WTC11 (cell line): ENCODE measurements around the gene FAM187B. TPM values are rescaled to one million over a fixed set of nuclear protein-coding genes. Genes with fewer than 3 reads are reported as not detected.

Experiments used
- ATAC-seq: fragments of 200-7000 bp; cut with Tn5 transposase; 2 replicates; pipeline ENCODE4 v1.10.0; 2021; ENCODE audit warnings: mild to moderate bottlenecking, moderate library complexity
- Bru-seq: library from RNA; stranded (reverse); fragments of 400-500 nt; gene quantifications from one replicate; lab custom pipeline; 2021; lab: Mats Ljungman, UMichigan
- CTCF ChIA-PET: fragments of 300-600 bp; sonication (Branson Sonifier 250); formaldehyde crosslinking; loops from one replicate; lab custom pipeline; 2021; ENCODE audit warnings: antibody characterized with exemption; lab: Charles Lee
- POLR2A ChIA-PET: fragments of 350-600 bp; sonication (Branson Sonifier 250); formaldehyde crosslinking; loops from one replicate; lab custom pipeline; 2021; ENCODE audit warnings: antibody characterized with exemption; lab: Charles Lee
- DNase-seq: peaks from one replicate; pipeline ENCODE4 v3.0.0; 2021; ENCODE audit warnings: low spot score
- H3K27ac Mint-ChIP-seq: 2 replicates; pipeline ENCODE4 v1.8.0; 2021; ENCODE audit warnings: mixed read lengths
- H3K27me3 Mint-ChIP-seq: 2 replicates; pipeline ENCODE4 v1.8.0; 2021; ENCODE audit warnings: low read depth, mild to moderate bottlenecking, moderate library complexity, mixed read lengths
- H3K36me3 Mint-ChIP-seq: 2 replicates; pipeline ENCODE4 v1.8.0; 2021; ENCODE audit warnings: mixed read lengths
- H3K4me1 Mint-ChIP-seq: 2 replicates; pipeline ENCODE4 v1.8.0; 2022; ENCODE audit warnings: mixed read lengths
- H3K4me3 Mint-ChIP-seq: 2 replicates; pipeline ENCODE4 v1.8.0; 2021; ENCODE audit warnings: mild to moderate bottlenecking, moderate library complexity, mixed read lengths
- H3K9me3 Mint-ChIP-seq: 2 replicates; pipeline ENCODE4 v1.8.0; 2021; ENCODE audit warnings: mixed read lengths
- ARID4B ChIP-seq: sonication (generic); formaldehyde crosslinking; IDR thresholded peaks from 2 replicates; pipeline ENCODE4 v1.8.0; 2023; ENCODE audit warnings: missing genetic modification reagents, mild to moderate bottlenecking, borderline replicate concordance
- CREB1 ChIP-seq: sonication (generic); formaldehyde crosslinking; IDR thresholded peaks from 2 replicates; pipeline ENCODE4 v1.8.0; 2023; ENCODE audit warnings: mild to moderate bottlenecking, missing genetic modification reagents
- E2F4 ChIP-seq: sonication (generic); formaldehyde crosslinking; IDR thresholded peaks from 2 replicates; pipeline ENCODE4 v1.8.1; 2022; ENCODE audit warnings: low read depth, mild to moderate bottlenecking, moderate library complexity, missing genetic modification reagents, borderline replicate concordance
- EMX1 ChIP-seq: fragments of 250-450 bp; sonication (Bioruptor Pico); IDR thresholded peaks from 2 replicates; pipeline ENCODE4 v1.8.0; 2021; ENCODE audit warnings: mild to moderate bottlenecking
- ERG ChIP-seq: fragments of 250-450 bp; sonication (Bioruptor Pico); IDR thresholded peaks from 2 replicates; pipeline ENCODE4 v1.8.0; 2021; ENCODE audit warnings: mild to moderate bottlenecking
- FOXJ3 ChIP-seq: sonication (generic); formaldehyde crosslinking; IDR thresholded peaks from 2 replicates; pipeline ENCODE4 v1.9.0; 2021; ENCODE audit warnings: missing genetic modification reagents, mild to moderate bottlenecking, borderline replicate concordance
- GABPB1 ChIP-seq: sonication (generic); formaldehyde crosslinking; IDR thresholded peaks from 2 replicates; pipeline ENCODE4 v1.8.1; 2023; ENCODE audit warnings: mild to moderate bottlenecking, missing genetic modification reagents
- IRF2 ChIP-seq: sonication (generic); formaldehyde crosslinking; IDR thresholded peaks from 2 replicates; pipeline ENCODE4 v1.8.0; 2022; ENCODE audit warnings: low read depth, missing genetic modification reagents, borderline replicate concordance
- KAT7 ChIP-seq: sonication (generic); formaldehyde crosslinking; IDR thresholded peaks from 2 replicates; pipeline ENCODE4 v1.8.1; 2023; ENCODE audit warnings: missing genetic modification reagents, mild to moderate bottlenecking, borderline replicate concordance
- NFE2L1 ChIP-seq: sonication (generic); formaldehyde crosslinking; IDR thresholded peaks from 2 replicates; pipeline ENCODE4 v1.8.1; 2023; ENCODE audit warnings: missing genetic modification reagents
- USF1 ChIP-seq: sonication (generic); formaldehyde crosslinking; IDR thresholded peaks from 2 replicates; pipeline ENCODE4 v1.8.0; 2022; ENCODE audit warnings: mild to moderate bottlenecking, missing genetic modification reagents
- ZMAT4 ChIP-seq: fragments of 250-450 bp; sonication (Bioruptor Pico); IDR thresholded peaks from 2 replicates; pipeline ENCODE4 v1.9.0; 2021; ENCODE audit warnings: mild to moderate bottlenecking
- ZNF219 ChIP-seq: sonication (generic); formaldehyde crosslinking; IDR thresholded peaks from 2 replicates; pipeline ENCODE4 v1.8.0; 2023; ENCODE audit warnings: missing genetic modification reagents, mild to moderate bottlenecking, borderline replicate concordance
- ZNF281 ChIP-seq: sonication (generic); formaldehyde crosslinking; IDR thresholded peaks from 2 replicates; pipeline ENCODE4 v1.8.0; 2023; ENCODE audit warnings: mild to moderate bottlenecking, missing genetic modification reagents
- ZNF416 ChIP-seq: fragments of 250-450 bp; sonication (Bioruptor Pico); IDR thresholded peaks from 2 replicates; pipeline ENCODE4 v1.9.0; 2021; ENCODE audit warnings: mild to moderate bottlenecking, inconsistent platforms
- ZNF423 ChIP-seq: fragments of 250-450 bp; sonication (Bioruptor Pico); IDR thresholded peaks from 2 replicates; pipeline ENCODE4 v2.1.2; 2022; ENCODE audit warnings: mild to moderate bottlenecking, moderate library complexity
- ZNF512 ChIP-seq: sonication (generic); formaldehyde crosslinking; IDR thresholded peaks from 2 replicates; pipeline ENCODE4 v1.8.1; 2022; ENCODE audit warnings: missing genetic modification reagents, borderline replicate concordance
- ZNF532 ChIP-seq: fragments of 250-450 bp; sonication (Bioruptor Pico); IDR thresholded peaks from 2 replicates; pipeline ENCODE4 v1.9.0; 2021; ENCODE audit warnings: mild to moderate bottlenecking, borderline replicate concordance
- long read RNA-seq, 3 experiments: library from RNA in 1 of 3; library from capped mRNA in 1 of 3; library from polyadenylated mRNA in 1 of 3; unstranded in 2 of 3; stranded (forward) in 1 of 3; transcript quantifications; one replicate each; pipeline ENCODE4 v2.0.0, GENCODE V29; 2021
- total RNA-seq: library from RNA; stranded (reverse); gene quantifications from 3 replicates; pipeline ENCODE4 v1.2.3, GENCODE V29; 2021

The FAM187B gene
- total RNA-seq: 0.16 to 0.20 TPM in 2 of 3 replicates, not detected in the other
- Bru-seq, nascent RNA: not detected
- long read RNA-seq, experiment 1: 0 reads
- long read RNA-seq, experiment 2: 0 reads
- long read RNA-seq, experiment 3: 0 reads

GRCh38 chr19:35228177-35228930 lies at the start of gene FAM187B:
Gene FAM187B (minus strand): TSS chr19:35228739. CDS start chr19:35228680, 59 bp downstream.
- POLR2A ChIA-PET: interaction anchor here (0.7 kb wide), 1 partner anchor 12 kb away, joined by 8 read pairs; no protein-coding TSS in a partner anchor
- ATAC-seq (no peak), DNase-seq (no peak)
- Mint-ChIP-seq H3K4me1 (peaks cover 15% of the 10 kb centered on the region), H3K36me3 (no peaks in the 10 kb centered on the region), H3K27me3 (no peaks in the 10 kb centered on the region), H3K4me3 (no peak within 1 kb of the TSS), H3K27ac (no peak within 1 kb of the TSS), H3K9me3 (no peaks in the 10 kb centered on the region)
- TF ChIP-seq ZNF512 (CRISPR knock-in tag): no peak
- TF ChIP-seq GABPB1 (CRISPR knock-in tag): no peak
- TF ChIP-seq NFE2L1: no peak
- TF ChIP-seq EMX1 (CRISPR knock-in tag): no peak
- no peak for TF ChIP-seq IRF2 (CRISPR knock-in tag)
- no peak for TF ChIP-seq USF1
- no peak for TF ChIP-seq KAT7 (CRISPR knock-in tag)
- no peak for TF ChIP-seq ARID4B (CRISPR knock-in tag)
- TF ChIP-seq CREB1 (CRISPR knock-in tag): no peak
- no peak for TF ChIP-seq ERG
- no peak for TF ChIP-seq E2F4 (CRISPR knock-in tag)
- TF ChIP-seq ZNF281: no peak
- no peak for TF ChIP-seq ZNF532
- TF ChIP-seq ZNF219 (CRISPR knock-in tag): no peak
- no peak for TF ChIP-seq ZNF423 (CRISPR knock-in tag)
- no peak for TF ChIP-seq ZMAT4
- TF ChIP-seq FOXJ3 (CRISPR knock-in tag): no peak
- no peak for TF ChIP-seq ZNF416 (CRISPR knock-in tag)
- CTCF ChIA-PET: interaction anchor here (0.6 to 1.4 kb wide), 8 partner anchors 25 to 927 kb away, joined by 3 to 7 read pairs (median 3); no protein-coding TSS in a partner anchor
